Erythroblast (primary cell): ENCODE measurements around the gene FADS2.

ENCODE experiments used
- GATA1 ChIP-seq: IDR thresholded peaks from 2 replicates; pipeline ENCODE4 v1.6.1; 2011; ENCODE audit warnings: low read depth, mild to moderate bottlenecking, control low read depth, low read length, moderate library complexity
- POLR2A ChIP-seq: IDR thresholded peaks from 2 replicates; pipeline ENCODE4 v1.6.1; 2011; ENCODE audit warnings: mild to moderate bottlenecking, low read length

DNA sequence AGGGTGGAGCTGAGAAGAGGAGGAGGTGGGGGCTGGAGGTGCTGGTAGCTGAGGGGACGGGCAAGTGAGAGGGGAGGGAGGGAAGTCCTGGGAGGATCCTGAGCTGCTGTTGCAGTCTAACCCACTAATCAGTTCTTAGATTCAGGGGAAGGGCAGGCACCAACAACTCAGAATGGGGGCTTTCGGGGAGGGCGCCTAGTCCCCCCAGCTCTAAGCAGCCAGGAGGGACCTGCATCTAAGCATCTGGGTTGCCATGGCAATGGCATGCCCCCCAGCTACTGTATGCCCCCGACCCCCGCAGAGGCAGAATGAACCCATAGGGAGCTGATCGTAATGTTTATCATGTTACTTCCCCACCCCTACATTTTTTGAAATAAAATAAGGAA, 38.9 kb downstream of the FADS2 start:
- no peak for TF ChIP-seq POLR2A
- no peak for TF ChIP-seq GATA1
